HG03060 (cell line): ENCODE measurements around the gene TAX1BP3.

Source experiments
- ATAC-seq: cut with Tn5 transposase; IDR thresholded peaks from one replicate; pipeline ENCODE4 v1.9.1; 2021; ENCODE audit warnings: low read depth, moderate number of reproducible peaks; ENCODE audit not compliant: unreplicated experiment

Gene TAX1BP3

GRCh38 chr17:3632287-3632686, 36.1 kb downstream of the TAX1BP3 start:
- no peak for ATAC-seq

GRCh38 chr17:3630781-3631180, 37.6 kb downstream of the TAX1BP3 start:
- no peak for ATAC-seq

GRCh38 chr17:3627769-3628167, 40.6 kb downstream of the TAX1BP3 start:
- ATAC-seq = no peak

GRCh38 chr17:3626831-3627768, 41.3 kb downstream of the TAX1BP3 start:
- no peak for ATAC-seq

- no peak for ATAC-seq
These were observed 45.3 kb downstream of the TAX1BP3 start for GRCh38 chr17:3622977-3623594.

GRCh38 chr17:3621146-3621720, 47.1 kb downstream of the TAX1BP3 start:
- ATAC-seq = no peak

- ATAC-seq = no peak
These were observed 53.1 kb downstream of the TAX1BP3 start for GRCh38 chr17:3615160-3615870.

- ATAC-seq = no peak
These were observed 55.3 kb downstream of the TAX1BP3 start for GRCh38 chr17:3613124-3613523.
